Suppressor macrophage treated with lipopolysaccharide for 1 hour (primary cell): ENCODE measurements around the gene SFMBT2.
"Not testable (repeated sequence)": the region's sequence is repeated elsewhere in the genome, so short reads cannot be mapped to it uniquely, and the experiment has no call there.

Experiments
- DNase-seq, 3 donors: peaks; one replicate each; pipeline ENCODE4 v3.0.0-alpha.2; 2020 to 2022

The SFMBT2 gene

GRCh38 chr10:7258948-7259523 lies 151.8 kb downstream of the SFMBT2 start:
- no peak for DNase-seq

GRCh38 chr10:7255517-7255916 lies 155.3 kb downstream of the SFMBT2 start:
- DNase-seq = peak in 1 of 3 donors; percentile 22

GRCh38 chr10:7251696-7252465 lies 159.0 kb downstream of the SFMBT2 start:
- DNase-seq = no peak

GRCh38 chr10:7250236-7250635 lies 160.6 kb downstream of the SFMBT2 start:
- DNase-seq = no peak

- no peak for DNase-seq
Measured at GRCh38 chr10:7248585-7249164, 162.2 kb downstream of the SFMBT2 start.

- DNase-seq = no peak
Measured at GRCh38 chr10:7248148-7248547, 162.7 kb downstream of the SFMBT2 start.

- no peak for DNase-seq
Measured at GRCh38 chr10:7245505-7245904, 165.3 kb downstream of the SFMBT2 start.

- DNase-seq = peak; percentile 35 to 38 (median 35)
Measured at GRCh38 chr10:7243873-7244272, 167.0 kb downstream of the SFMBT2 start.

- no peak for DNase-seq
Measured at GRCh38 chr10:7243139-7243538, 167.7 kb downstream of the SFMBT2 start.

- no peak for DNase-seq
Measured at GRCh38 chr10:7239312-7239985, 171.4 kb downstream of the SFMBT2 start.

GRCh38 chr10:7235376-7235775 lies 175.5 kb downstream of the SFMBT2 start:
- DNase-seq = no peak

- no peak for DNase-seq
Measured at GRCh38 chr10:7234109-7234508, 176.7 kb downstream of the SFMBT2 start.

GRCh38 chr10:7233259-7233991 lies 177.4 kb downstream of the SFMBT2 start:
- no peak for DNase-seq

- no peak for DNase-seq
Measured at GRCh38 chr10:7231509-7232414, 179.1 kb downstream of the SFMBT2 start.

GRCh38 chr10:7230951-7231350 lies 179.9 kb downstream of the SFMBT2 start:
- DNase-seq = no peak

GRCh38 chr10:7230036-7230435 lies 180.8 kb downstream of the SFMBT2 start:
- no peak for DNase-seq

- DNase-seq = no peak
Measured at GRCh38 chr10:7225133-7225532, 185.7 kb downstream of the SFMBT2 start.

GRCh38 chr10:7218968-7219367 lies 191.9 kb downstream of the SFMBT2 start:
- DNase-seq = peak in 1 of 3 donors; percentile 29

- not testable (repeated sequence) for DNase-seq
Measured at GRCh38 chr10:7212696-7213095, 198.1 kb downstream of the SFMBT2 start.

GRCh38 chr10:7211857-7212577 lies 198.8 kb downstream of the SFMBT2 start:
- no peak for DNase-seq

- no peak for DNase-seq
Measured at GRCh38 chr10:7210516-7210915, 200.3 kb downstream of the SFMBT2 start.
